GM12878 (cell line): ENCODE data around the gene PERM1. TPM values are rescaled to one million over a fixed set of nuclear protein-coding genes. Genes with fewer than 3 reads are reported as not detected.

Experiments
- ATAC-seq: fragments of 200-7000 bp; cut with Tn5 transposase; 3 replicates; pipeline ENCODE4 v1.9.1; 2020; ENCODE audit warnings: mild to moderate bottlenecking, moderate library complexity
- BruUV-seq: library from RNA; stranded (reverse); fragments of 400-500 nt; replicated peaks from 2 replicates; lab custom pipeline; 2021; lab: Mats Ljungman, UMichigan
- CTCF ChIA-PET: fragments of 300-600 bp; sonication (Branson Sonifier 250); formaldehyde crosslinking; extraction: SDS; loops from one replicate; lab custom pipeline; 2021; ENCODE audit warnings: inconsistent platforms; lab: Yijun Ruan, JAX
- POLR2A ChIA-PET: fragments of 350-600 bp; formaldehyde crosslinking; extraction: SDS; loops from one replicate; lab custom pipeline; 2021; ENCODE audit warnings: inconsistent platforms; lab: Charles Lee
- RAD21 ChIA-PET: fragments of 300-600 bp; sonication (Branson Sonifier 250); formaldehyde crosslinking; loops from one replicate; lab custom pipeline; 2023; ENCODE audit warnings: antibody characterized with exemption; ENCODE audit not compliant: unreplicated experiment; lab: Charles Lee
- SMC1A ChIA-PET: fragments of 300-600 bp; sonication (Branson Sonifier 250); formaldehyde crosslinking; loops from one replicate; lab custom pipeline; 2023; ENCODE audit not compliant: unreplicated experiment, uncharacterized antibody; lab: Charles Lee
- DNase-seq: peaks from one replicate; pipeline ENCODE4 v3.0.0-alpha.2; 2011; ENCODE audit warnings: low read depth, low spot score
- FAIRE-seq: peaks from 3 replicates; lab custom pipeline; 2011; peaks lifted over from hg19 to GRCh38; lab: Jason Lieb, UNC
- H2AFZ ChIP-seq: 2 replicates; pipeline ENCODE4 v1.6.0; 2011; ENCODE audit warnings: low read depth, low read length, control low read depth; ENCODE audit not compliant: control insufficient read depth
- H3K27ac ChIP-seq: 2 replicates; pipeline ENCODE4 v1.5.1; 2011; ENCODE audit warnings: control low read depth; ENCODE audit not compliant: control insufficient read depth, insufficient read depth
- H3K27me3 ChIP-seq, 2 experiments: replicated peaks in 1 of 2; 2 replicates each; pipeline versions ENCODE4 v1.6.0 to v1.6.1; 2011; ENCODE audit warnings: low read length in 1 of 2; ENCODE audit not compliant: control insufficient read depth in 2 of 2, insufficient read depth in 2 of 2
- H3K36me3 ChIP-seq, 2 experiments: 2 replicates each; pipeline ENCODE4 v1.5.1; 2011; ENCODE audit warnings: low read length in 1 of 2; ENCODE audit not compliant: control insufficient read depth in 2 of 2, insufficient read depth in 2 of 2
- H3K4me1 ChIP-seq: 2 replicates; pipeline ENCODE4 v1.6.1; 2011; ENCODE audit warnings: mild to moderate bottlenecking, low read length, moderate library complexity, mixed read lengths; ENCODE audit not compliant: control insufficient read depth, insufficient read depth
- H3K4me2 ChIP-seq: 2 replicates; pipeline ENCODE4 v1.6.0; 2011; ENCODE audit warnings: control low read depth; ENCODE audit not compliant: control insufficient read depth, insufficient read depth
- H3K4me3 ChIP-seq: fragments of 200-600 bp; sonication (generic); 2 replicates; pipeline ENCODE4 v1.5.1; 2016
- H3K79me2 ChIP-seq: 2 replicates; pipeline ENCODE4 v1.6.0; 2011; ENCODE audit warnings: low read length; ENCODE audit not compliant: control insufficient read depth, insufficient read depth
- H3K9ac ChIP-seq: 2 replicates; pipeline ENCODE4 v1.8.0; 2011; ENCODE audit warnings: low read length, control low read depth, mixed read lengths; ENCODE audit not compliant: control insufficient read depth, insufficient read depth
- H3K9me3 ChIP-seq: replicated peaks from 3 replicates; pipeline ENCODE4 v1.5.1; 2011; ENCODE audit warnings: mild to moderate bottlenecking, low read length; ENCODE audit not compliant: control insufficient read depth, insufficient read depth
- H4K20me1 ChIP-seq: 2 replicates; pipeline ENCODE4 v1.6.0; 2011; ENCODE audit not compliant: control insufficient read depth, insufficient read depth
- CBX5 ChIP-seq: sonication (generic); IDR thresholded peaks from 2 replicates; pipeline ENCODE4 v1.6.1; 2016; ENCODE audit warnings: low read depth, moderate library complexity, mild to moderate bottlenecking, inconsistent platforms
- CHD4 ChIP-seq: fragments of 200-600 bp; sonication (generic); IDR thresholded peaks from 2 replicates; pipeline ENCODE4 v1.6.1; 2016; ENCODE audit warnings: mild to moderate bottlenecking
- GABPA ChIP-seq: IDR thresholded peaks from 2 replicates; pipeline ENCODE4 v1.6.1; 2014; ENCODE audit warnings: antibody characterized with exemption, low read depth, mild to moderate bottlenecking, inconsistent platforms
- IKZF1 ChIP-seq: fragments of 450-650 bp; conservative IDR thresholded peaks from 2 replicates; pipeline ENCODE4 v1.6.1; 2017; ENCODE audit warnings: antibody characterized with exemption, mild to moderate bottlenecking
- IKZF2 ChIP-seq, 2 experiments: fragments of 450-650 bp; IDR thresholded peaks; 2 replicates each; pipeline ENCODE4 v1.6.1; 2017; ENCODE audit warnings: mild to moderate bottlenecking in 2 of 2, moderate library complexity in 2 of 2
- SPI1 ChIP-seq: IDR thresholded peaks from 2 replicates; pipeline ENCODE4 v1.6.1; 2011; ENCODE audit warnings: low read depth, mild to moderate bottlenecking, low read length, moderate library complexity, borderline replicate concordance; ENCODE audit not compliant: insufficient read depth
- WGBS: methylation state at CpG from one replicate; pipeline ENCODE4 v1.1.6; 2016; ENCODE audit warnings: low lambda C conversion rate; ENCODE audit not compliant: insufficient replicate concordance, insufficient coverage; ENCODE audit errors: missing lambda C conversion rate; 5-methylcytosine and 5-hydroxymethylcytosine counted together
- in situ Hi-C: fragments of 300-500 bp; cut with MboI; formaldehyde crosslinking; loops from 9 replicates; pipeline ENCODE4 v1.14.3; 2018; ENCODE audit warnings: mixed read lengths
- intact Hi-C: fragments of 100-400 bp; cut with micrococcal nuclease; formaldehyde crosslinking; loops from one replicate; pipeline ENCODE4 v1.14.2; 2022; ENCODE audit not compliant: unreplicated experiment
- polyA plus RNA-seq, 11 experiments: library from polyadenylated mRNA; depleted of rRNA in 4 of 11; unstranded in 6 of 11; stranded (reverse) in 5 of 11; fragments of >200 nt; fragmentation: Nextera tagmentation in 4 of 11; fragmentation: Illumina TruSeq in 1 of 11; extraction: Ambion mirVana in 4 of 11; extraction: Trizol in 1 of 11; gene quantifications; 1 replicate in 1 of 11; 2 replicates in 10 of 11; pipeline versions ENCODE4 v1.2.1 to v1.2.3, GENCODE V29; 2011 to 2016; ENCODE audit warnings: inconsistent platforms in 2 of 11, missing spikeins in 2 of 11, low read depth in 1 of 11
- total RNA-seq, 4 experiments: library from RNA; depleted of rRNA in 3 of 4; stranded (reverse); fragments of >200 nt in 3 of 4; fragmentation: Illumina TruSeq in 1 of 4; extraction: Trizol in 1 of 4; gene quantifications; 2 replicates each; pipeline versions ENCODE4 v1.2.1 to v1.2.3, GENCODE V29; 2013 to 2021

Gene PERM1
- total and polyA plus RNA-seq, 10 of the 15 experiments (the other 5 are each of a cell fraction or from before 2014, with no cell fraction given), result not detected

- no peak for TF ChIP-seq CBX5
- TF ChIP-seq IKZF2 (IDR thresholded peaks at IDR 0.05), result no peak
- TF ChIP-seq CHD4, result no peak
- TF ChIP-seq GABPA, result no peak
These were observed 11.5 kb downstream of the PERM1 start (continued) for GRCh38 chr1:970242-970972.

DNA sequence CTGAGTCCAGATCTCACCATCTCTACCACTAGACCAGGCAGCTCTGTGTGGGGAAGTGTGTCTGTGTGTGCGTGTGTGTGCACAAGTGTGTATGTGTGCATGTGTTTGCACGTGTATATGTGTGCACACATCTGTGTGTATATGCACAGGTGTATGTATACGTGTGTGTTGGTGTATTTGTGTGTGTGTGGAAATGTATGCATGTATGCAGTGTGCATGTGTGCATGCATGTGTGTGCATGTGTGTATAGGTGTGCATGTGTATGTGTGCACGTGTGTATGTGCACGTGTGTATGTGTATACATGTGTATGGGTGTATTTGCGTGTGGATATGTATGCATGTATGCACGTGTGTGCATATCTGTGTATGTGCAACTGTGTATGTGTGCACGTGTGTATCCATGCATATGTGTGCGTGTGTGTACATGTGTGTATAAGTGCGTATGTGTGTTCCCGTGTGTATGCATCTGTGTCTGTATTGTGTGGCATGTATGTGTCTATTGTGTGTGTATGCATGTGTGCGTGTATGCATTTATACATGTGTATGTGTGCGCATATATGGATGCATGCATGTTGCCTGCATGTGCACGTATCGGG lies 12.5 kb downstream of the PERM1 start:
- CTCF ChIA-PET, result no interaction called here
- no peak for TF ChIP-seq SPI1
- no peak for TF ChIP-seq IKZF1
- Histone ChIP-seq H3K9me3 (no peaks in the 10 kb centered on the region), H3K4me2 (no peak overlapping the region), H3K4me1 (peaks cover 9% of the 10 kb centered on the region), H4K20me1 (no peaks in the 10 kb centered on the region), H2AFZ (no peak overlapping the region), H3K9ac (no peak overlapping the region), H3K4me3 (no peak overlapping the region), H3K36me3 (no peaks in the 10 kb centered on the region), H3K27ac (no peak overlapping the region), H3K79me2 (no peaks in the 10 kb centered on the region), H3K27me3 (no peaks in the 10 kb centered on the region)
- FAIRE-seq (no peak), ATAC-seq (no peak), DNase-seq (no peak)
- RAD21 ChIA-PET, result no interaction called here
- in situ Hi-C loops (no loop called here), intact Hi-C loops (no loop called here)
- SMC1A ChIA-PET, result no interaction called here
- POLR2A ChIA-PET, result no interaction called here
- WGBS, result 72% methylated on average over 15 of the region's 15 CpGs
- BruUV-seq, result no TSS peak
